A549 treated with AZD2906 at 1 μM for 4 hours (cell line): ENCODE data around the gene SFXN4. TPM values are rescaled to one million over a fixed set of nuclear protein-coding genes. Genes with fewer than 3 reads are reported as not detected.

Experiments used
- total RNA-seq: library from RNA; stranded (reverse); fragments of 200-300 nt; extraction: Qiagen RNA extraction; gene quantifications from 5 replicates; pipeline ENCODE4 v1.2.3, GENCODE V29; 2022

Gene SFXN4, protein sequence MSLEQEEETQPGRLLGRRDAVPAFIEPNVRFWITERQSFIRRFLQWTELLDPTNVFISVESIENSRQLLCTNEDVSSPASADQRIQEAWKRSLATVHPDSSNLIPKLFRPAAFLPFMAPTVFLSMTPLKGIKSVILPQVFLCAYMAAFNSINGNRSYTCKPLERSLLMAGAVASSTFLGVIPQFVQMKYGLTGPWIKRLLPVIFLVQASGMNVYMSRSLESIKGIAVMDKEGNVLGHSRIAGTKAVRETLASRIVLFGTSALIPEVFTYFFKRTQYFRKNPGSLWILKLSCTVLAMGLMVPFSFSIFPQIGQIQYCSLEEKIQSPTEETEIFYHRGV
- total RNA-seq, result 39.8 to 50.3 TPM (median 44.5 TPM) in 5 replicates

DNA sequence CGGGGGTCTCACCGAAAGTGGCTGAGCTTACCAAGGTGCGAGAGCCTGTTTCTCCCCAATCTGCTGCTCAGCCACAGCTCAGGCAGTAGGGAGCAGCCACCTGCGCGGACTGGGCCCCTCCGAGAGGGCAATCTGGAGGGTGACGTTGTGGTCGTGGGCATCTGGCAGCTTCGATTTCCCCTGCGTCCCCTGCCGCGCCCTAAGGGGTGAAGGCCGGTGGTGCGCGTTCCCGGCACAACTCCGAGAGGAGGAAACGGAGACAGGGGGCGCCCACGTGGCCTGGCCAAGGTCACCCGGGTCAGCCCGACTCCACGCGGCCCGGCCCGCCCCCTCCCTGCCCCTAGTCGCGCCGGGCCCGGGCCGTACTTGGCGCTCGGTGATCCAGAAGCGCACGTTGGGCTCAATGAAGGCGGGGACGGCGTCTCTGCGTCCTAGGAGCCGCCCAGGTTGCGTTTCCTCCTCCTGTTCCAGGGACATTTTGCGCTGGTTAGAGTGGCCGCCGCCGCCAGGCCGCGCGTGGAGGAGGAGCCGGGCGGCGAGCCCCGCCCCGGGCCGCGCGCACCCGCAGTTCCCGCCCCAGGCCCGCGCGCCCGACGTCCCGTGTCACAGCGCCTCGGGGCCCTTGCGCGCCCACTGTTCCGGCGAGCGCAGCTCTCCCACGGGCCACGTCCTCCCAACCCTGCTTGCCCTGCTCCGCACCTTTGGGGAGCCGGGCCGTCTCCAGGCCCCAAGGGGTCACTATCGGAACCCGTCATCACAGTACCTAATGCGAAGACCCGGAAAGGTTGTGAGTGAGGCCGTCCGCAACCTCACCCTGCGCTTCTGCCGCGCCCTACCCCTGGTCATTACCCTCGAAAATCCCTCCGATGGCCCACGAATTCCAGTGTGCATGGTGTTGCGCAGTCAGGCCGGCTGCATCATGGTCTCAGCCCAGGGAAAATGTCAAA is at the start of gene SFXN4:
Gene SFXN4 (minus strand): TSS at position 544 of the 947 bp plus-strand sequence. CDS start 67 bp downstream, at position 477.

GRCh38 chr10:119207366-119207666 is 41.8 kb upstream of the SFXN4 start, which contains the start of gene GRK5:
Gene GRK5 (plus strand): TSS chr10:119207571. CDS start chr10:119207918, 347 bp downstream.

GRCh38 chr10:119178372-119179119 is 13.0 kb upstream of the SFXN4 start, which contains the start of gene PRDX3:
Gene PRDX3 (minus strand): TSS chr10:119178812. CDS start chr10:119178790, 22 bp downstream.

DNA sequence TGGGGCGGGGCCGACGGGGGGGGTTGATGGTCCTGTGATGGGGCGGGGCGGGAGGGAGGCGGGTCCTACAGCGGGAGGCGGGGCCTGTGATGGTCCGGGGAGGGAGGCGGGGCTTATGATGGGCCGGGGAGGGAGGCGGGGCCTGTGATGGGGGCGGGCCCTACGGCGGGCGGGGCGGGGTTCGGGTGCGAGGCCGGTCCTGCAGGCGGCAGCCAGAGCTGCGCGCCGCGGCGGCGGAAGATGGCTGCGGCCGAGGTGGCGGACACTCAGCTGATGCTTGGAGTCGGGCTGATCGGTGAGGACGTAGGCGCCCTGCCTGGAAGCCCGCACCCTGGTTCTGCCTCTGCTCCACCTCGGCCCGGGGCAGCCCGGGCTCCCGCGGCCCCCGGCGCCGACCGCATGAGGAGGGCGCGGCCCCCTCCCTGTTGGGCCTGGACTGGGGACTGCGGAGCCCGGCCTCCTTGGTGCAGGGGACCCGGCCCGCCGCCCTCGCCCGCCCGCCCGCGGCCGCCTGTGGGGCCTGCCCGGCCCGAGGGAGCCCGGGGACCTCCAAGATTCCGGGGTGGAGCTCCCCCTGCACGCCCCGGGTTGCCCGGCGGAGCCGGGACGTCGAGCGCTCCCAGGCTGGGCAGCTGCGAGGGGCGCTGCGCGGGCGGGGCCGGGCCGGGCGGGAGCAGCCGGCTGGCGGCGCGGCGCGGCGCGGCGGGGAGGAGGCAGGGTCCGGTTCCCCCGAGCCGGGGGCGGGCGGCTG is 61.4 kb downstream of the SFXN4 start, which contains the start of gene DENND10:
Gene DENND10 (plus strand): TSS at position 211 of the 751 bp plus-strand sequence. CDS start 30 bp downstream, at position 241.

Other genes starting within 250 kb of the SFXN4 start
- gene NANOS1, start 136.0 kb downstream of the SFXN4 start, total RNA-seq, result 2.0 to 3.4 TPM (median 2.9 TPM) in 5 replicates
- 113 to 166 TPM (median 126 TPM) in 5 replicates for gene EIF3A, start 84.9 kb downstream of the SFXN4 start, total RNA-seq
- 48.3 to 65.0 TPM (median 53.1 TPM) in 5 replicates for gene DENND10, start 61.6 kb downstream of the SFXN4 start, total RNA-seq
- 289 to 325 TPM (median 310 TPM) in 5 replicates for gene PRDX3, start 13.1 kb upstream of the SFXN4 start, total RNA-seq
- gene GRK5, start 41.9 kb upstream of the SFXN4 start, total RNA-seq, result 8.5 to 11.0 TPM (median 10.1 TPM) in 5 replicates